H1 (cell line): ENCODE results near the gene MXI1. TPM values are rescaled to one million over a fixed set of nuclear protein-coding genes. Genes with fewer than 3 reads are reported as not detected.

Experiments used
- ATF2 ChIP-seq: IDR thresholded peaks from 2 replicates; pipeline ENCODE4 v1.6.1; 2012; ENCODE audit warnings: low read length, inconsistent platforms
- CHD7 ChIP-seq: fragments of 300-600 bp; sonication (generic); IDR thresholded peaks from 2 replicates; pipeline ENCODE4 v1.7.1; 2012; ENCODE audit warnings: low read length, moderate library complexity, mild to moderate bottlenecking, inconsistent platforms; ENCODE audit not compliant: insufficient replicate concordance
- polyA plus RNA-seq, 7 experiments: library from polyadenylated mRNA; depleted of rRNA in 3 of 7; stranded (reverse) in 5 of 7; unstranded in 2 of 7; fragments of >200 nt in 5 of 7; fragments of 200-250 nt in 2 of 7; gene quantifications; 1 replicate in 5 of 7; 2 replicates in 1 of 7; 4 replicates in 1 of 7; pipeline versions ENCODE4 v1.2.1 to v1.2.3, GENCODE V29; 2011 to 2013; ENCODE audit warnings: missing spikeins in 2 of 7, mixed read lengths in 2 of 7
- total RNA-seq: library from RNA; stranded (reverse); fragmentation: NEBNext Ultra II Directional; extraction: Animal tissue kit (Norgen Biotek cat#: 25700); gene quantifications from 2 replicates; pipeline ENCODE4 v1.2.1, GENCODE V29; 2021

Gene MXI1
- total and polyA plus RNA-seq, 2 of the 8 experiments (the other 6 are each of a cell fraction or from before 2014, with no cell fraction given) = 5.7 to 8.8 TPM

- TF ChIP-seq ATF2 (no peak), CHD7 (no peak)
Measured at GRCh38 chr10:110208614-110209453, 1.4 kb downstream of the MXI1 start (continued).
